GM06990 (cell line): ENCODE measurements around the gene PLK5.

ENCODE experiments used
- DNase-seq: peaks from one replicate; pipeline ENCODE4 v3.0.0-alpha.2; 2011; ENCODE audit not compliant: insufficient read length; ENCODE audit errors: extremely low read depth
- H3K27me3 ChIP-seq: replicated peaks from 2 replicates; pipeline ENCODE4 v1.6.0; 2011; ENCODE audit warnings: low read length; ENCODE audit not compliant: control insufficient read depth, insufficient read depth
- H3K36me3 ChIP-seq: 2 replicates; pipeline ENCODE4 v1.5.1; 2011; ENCODE audit warnings: low read length; ENCODE audit not compliant: control insufficient read depth, insufficient read depth
- H3K4me3 ChIP-seq: replicated peaks from 2 replicates; pipeline ENCODE4 v1.5.1; 2011; ENCODE audit warnings: low read depth, mild to moderate bottlenecking, control low read depth, low read length
- CTCF ChIP-seq: IDR thresholded peaks from 2 replicates; pipeline ENCODE4 v1.5.1; 2011; ENCODE audit warnings: low read length, control low read depth, mild to moderate bottlenecking, inconsistent platforms; ENCODE audit not compliant: insufficient read depth, poor library complexity, severe bottlenecking

Gene PLK5

GRCh38 chr19:1563251-1563650, 39.4 kb downstream of the PLK5 start:
- no peak for DNase-seq
- TF ChIP-seq CTCF: no peak
- Histone ChIP-seq H3K27me3 (no peaks in the 10 kb centered on the region), H3K4me3 (no peak overlapping the region), H3K36me3 (no peaks in the 10 kb centered on the region)

GRCh38 chr19:1566392-1567115, 42.7 kb downstream of the PLK5 start:
- no peak for TF ChIP-seq CTCF
- H3K36me3 ChIP-seq: no peaks in the 10 kb centered on the region

GRCh38 chr19:1567116-1567847, 43.4 kb downstream of the PLK5 start:
- DNase-seq: no peak
- H3K4me3 ChIP-seq: no peak overlapping the region
- no peak for TF ChIP-seq CTCF
- H3K36me3 ChIP-seq: no peaks in the 10 kb centered on the region
- no peaks in the 10 kb centered on the region; the same call in 1 of the 2 replicates for H3K27me3 ChIP-seq

More at GRCh38 chr19:1566392-1567115, 42.7 kb downstream of the PLK5 start:
- H3K27me3 ChIP-seq: no peaks in the 10 kb centered on the region; the same call in 1 of the 2 replicates
- H3K4me3 ChIP-seq: no peak overlapping the region
- DNase-seq: no peak

- DNase-seq: no peak
- no peak for TF ChIP-seq CTCF
- no peaks in the 10 kb centered on the region; the same call in 1 of the 2 replicates for H3K27me3 ChIP-seq
- no peaks in the 10 kb centered on the region for H3K36me3 ChIP-seq
- no peak overlapping the region for H3K4me3 ChIP-seq
Measured at GRCh38 chr19:1567848-1568227, 44.0 kb downstream of the PLK5 start.

- Histone ChIP-seq H3K4me3 (no peak within 1 kb of the TSS), H3K36me3 (no peaks in the 10 kb centered on the region), H3K27me3 (no peaks in the 10 kb centered on the region; the same call in 1 of the 2 replicates)
- TF ChIP-seq CTCF: no peak
- peak; percentile 81 for DNase-seq
Measured at GRCh38 chr19:1568320-1569019, 44.6 kb downstream of the PLK5 start, which contains the start of gene MEX3D. Gene MEX3D, minus strand, starts transcription at chr19:1568325. Its CDS starts 267 bp downstream, at chr19:1568058.
